Dedifferentiated amniotic fluid mesenchymal stem cell (primary cell): Measurements from ENCODE around the gene EIF4H.
"Not testable (repeated sequence)": the region's sequence is repeated elsewhere in the genome, so short reads cannot be mapped to it uniquely, and the experiment has no call there.

Experiments
- DNase-seq: peaks from one replicate; pipeline ENCODE4 v3.0.0-alpha.2; 2016; ENCODE audit errors: extremely low spot score

The EIF4H gene

DNA sequence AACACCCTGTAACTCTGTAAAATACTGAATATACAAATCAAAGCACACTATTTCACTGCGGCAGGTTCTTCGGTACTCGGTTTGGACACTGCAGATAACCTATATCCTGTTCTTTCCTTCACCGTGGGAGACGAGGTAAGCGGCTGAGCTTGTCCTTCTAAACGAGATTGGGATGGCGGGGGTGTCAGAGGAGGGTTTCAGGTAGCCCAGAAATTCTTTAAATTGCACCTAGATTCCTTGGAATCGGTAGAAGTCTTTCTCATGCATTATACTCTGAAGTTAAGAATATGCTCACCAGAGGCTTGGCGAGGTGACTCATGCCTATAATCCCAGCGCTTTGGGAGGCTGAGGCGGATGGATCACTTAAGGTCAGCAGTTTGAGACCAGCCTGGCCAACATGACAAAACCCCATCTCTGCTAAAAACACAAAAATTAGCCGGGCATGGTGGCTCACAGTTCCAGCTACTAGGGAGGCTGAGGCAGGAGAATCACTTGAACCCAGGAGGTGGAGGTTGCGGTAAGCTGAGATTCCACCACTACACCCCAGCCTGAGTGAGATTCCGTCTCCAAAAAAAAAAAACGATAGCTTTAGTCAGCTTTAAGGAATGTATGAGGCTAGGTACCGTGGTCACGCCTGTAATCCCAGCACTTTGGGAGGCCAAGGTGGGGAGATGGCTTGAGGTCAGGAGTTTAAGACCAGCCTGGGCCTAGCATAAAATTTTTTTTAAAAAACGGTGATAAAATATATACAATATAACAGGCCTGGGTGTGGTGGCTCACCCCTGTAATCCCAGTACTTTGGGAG lies 25.6 kb downstream of the EIF4H start:
- no peak for DNase-seq

DNA sequence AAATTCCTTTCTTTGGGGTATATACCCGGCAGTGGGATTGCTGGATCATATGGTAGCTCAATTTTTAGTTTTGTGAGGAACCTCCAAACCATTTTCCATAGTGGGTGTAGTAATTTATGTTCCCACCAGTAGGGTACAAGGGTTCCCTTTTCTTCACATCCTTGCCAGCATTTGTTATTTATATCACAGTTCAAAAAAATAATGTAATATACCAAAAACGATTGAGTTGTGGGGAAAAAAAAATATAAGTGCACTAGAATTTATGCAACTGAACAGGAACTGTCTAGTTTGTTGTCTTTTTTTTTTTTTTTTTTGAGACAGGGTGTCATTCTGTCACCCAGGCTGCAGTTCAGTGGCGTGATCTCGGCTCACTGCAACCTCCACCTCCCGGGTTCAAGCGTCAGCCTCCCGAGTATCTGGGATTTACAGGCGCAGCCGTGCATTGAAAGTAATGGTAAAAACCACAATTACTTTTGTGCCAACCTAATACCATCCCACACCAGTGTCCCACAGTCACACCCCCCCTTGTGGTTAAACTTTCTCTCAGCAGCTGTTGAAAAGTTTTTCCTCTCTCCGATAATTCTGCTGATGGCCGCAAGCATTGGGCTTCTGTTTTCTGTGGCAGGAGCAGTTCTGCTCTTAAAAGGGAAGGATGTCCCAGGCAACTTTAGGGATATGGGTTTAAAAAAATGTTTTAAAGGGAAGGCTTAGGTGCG lies 28.8 kb downstream of the EIF4H start:
- peak; percentile 26 for DNase-seq

DNA sequence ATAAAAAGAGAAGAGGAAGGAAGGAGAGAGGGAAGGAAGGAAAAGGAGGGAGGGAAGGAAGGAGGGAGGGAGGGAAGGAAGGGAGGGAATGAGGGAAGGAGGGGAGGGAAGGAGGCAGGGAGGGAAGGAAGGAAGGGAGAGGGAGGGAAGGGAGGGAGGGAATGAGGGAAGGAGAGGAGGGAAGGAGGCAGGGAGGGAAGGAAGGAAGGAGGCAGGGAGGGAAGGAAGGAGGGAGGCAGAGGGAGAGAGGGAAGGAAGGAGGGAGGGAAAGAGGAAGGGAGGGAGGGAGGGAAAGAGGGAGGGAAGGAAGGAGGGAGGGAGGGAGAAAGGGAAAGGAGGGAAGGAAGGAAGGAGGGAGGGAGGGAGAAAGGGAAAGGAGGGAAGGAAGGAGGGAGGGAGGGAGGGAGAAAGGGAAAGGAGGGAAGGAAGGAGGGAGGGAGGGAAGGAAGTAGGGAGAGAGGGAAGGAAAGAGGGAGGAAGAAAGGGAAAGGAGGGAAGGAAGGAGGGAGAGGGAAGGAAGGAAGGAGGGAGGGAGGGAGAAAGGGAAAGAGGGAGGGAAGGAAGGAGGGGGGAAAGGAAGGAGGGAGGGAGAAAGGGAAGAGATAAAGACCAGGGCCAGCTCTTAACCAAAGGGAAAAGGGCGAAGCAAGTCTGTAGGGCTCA lies 29.9 kb downstream of the EIF4H start:
- no peak for DNase-seq

DNA sequence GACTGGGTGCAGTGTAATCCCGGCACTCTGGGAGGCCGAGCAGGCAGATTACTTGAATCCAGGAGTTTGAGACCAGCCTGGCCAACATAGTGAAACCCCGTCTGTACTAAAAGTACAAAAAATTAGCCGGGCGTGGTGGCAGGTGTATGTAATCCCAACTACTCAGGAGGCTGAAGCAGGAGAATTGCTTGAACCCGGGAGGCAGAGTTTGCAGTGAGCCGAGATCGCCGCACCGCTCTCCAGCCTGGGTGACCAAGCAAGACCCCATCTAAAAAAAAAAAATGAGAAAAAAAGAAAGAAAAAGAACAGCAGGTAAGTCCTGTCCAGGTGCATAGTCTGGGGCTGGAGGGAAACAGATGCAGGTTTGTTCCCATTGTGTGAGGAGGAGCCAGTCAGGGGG lies 31.9 kb downstream of the EIF4H start:
- DNase-seq: not testable (repeated sequence)

DNA sequence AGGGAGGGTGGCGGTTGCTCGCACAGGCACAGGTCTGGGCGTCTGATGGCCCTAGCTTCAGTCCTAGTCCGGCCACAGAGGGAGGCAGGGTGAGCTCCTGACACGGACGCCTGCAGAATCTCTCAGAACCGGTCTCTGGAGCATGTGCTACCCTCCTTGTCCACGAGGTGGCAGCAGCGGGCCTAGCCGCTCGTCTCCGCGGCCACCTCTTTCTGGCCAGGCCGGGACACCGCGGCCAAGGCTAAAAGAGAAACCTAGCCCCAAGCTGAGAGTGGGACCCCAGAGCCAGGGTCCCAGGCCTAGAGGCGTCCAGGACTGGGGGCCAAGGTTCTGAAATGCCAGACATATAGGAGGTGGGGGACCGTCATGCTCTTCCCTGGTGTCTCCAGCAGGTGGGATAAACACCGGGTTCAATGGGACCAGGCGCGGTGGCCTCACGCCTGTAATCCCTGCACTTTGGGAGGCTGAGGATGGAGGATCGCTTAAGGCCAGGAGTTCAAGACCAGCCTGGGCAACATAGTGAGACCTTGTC lies 32.5 kb downstream of the EIF4H start:
- peak; percentile 60 for DNase-seq

DNA sequence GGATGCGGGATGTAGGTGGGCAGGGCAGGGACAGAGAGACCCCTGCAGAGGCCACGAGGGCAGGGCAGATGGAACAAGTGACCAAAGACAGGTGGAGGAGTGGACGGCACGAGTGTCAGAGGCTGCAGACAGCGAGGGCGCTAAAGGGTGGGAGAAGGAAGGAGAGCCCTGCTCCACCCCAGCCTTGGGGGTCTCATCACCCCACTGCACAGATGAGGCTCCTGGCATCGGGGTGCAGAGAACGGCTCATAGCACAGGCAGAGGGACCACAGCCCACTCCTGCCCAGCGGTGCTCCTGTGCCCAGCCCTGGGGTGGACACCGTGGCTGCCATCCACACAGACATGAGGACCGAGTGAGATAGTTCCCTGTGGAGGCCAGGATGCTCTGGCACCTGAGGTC lies 33.4 kb downstream of the EIF4H start:
- no peak for DNase-seq

DNA sequence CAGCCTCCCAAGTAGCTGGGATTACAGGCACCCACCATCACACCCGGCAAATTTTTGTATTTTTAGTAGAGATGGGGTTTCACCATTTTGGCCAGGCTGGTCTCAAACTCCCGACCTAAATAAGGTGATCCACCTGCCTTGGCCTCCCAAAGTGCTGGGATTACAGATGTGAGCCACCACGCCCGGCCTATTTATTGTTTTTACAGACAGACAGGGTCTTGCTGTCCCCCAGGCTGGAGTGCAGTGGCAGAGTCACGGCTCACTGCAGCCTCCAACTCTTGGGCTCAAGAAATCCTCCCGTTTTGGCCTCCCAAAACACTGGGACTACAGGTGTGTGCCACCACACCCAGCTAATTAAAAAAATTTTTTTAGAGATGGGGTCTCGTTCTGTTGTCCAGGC lies 34.1 kb downstream of the EIF4H start:
- DNase-seq: not testable (repeated sequence)

DNA sequence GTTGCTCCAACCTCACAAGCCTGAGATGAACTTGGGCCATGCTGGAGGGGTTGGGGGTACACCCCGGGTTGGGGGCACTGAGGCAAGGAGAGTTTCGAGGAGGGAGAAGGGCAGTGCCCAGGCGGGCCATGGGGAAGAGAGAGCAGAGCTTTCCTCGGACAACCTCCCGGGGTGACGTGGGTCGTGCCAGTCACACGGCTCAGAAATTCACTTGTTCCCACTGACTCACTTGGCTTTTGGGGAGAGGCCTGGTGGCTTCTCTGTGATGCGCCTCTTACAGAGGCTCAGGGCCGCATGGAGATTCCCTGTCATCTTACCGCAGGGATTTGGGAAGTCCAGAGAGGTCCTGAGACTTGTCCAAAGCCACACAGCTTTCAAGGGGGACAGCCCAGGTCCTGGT lies 38.5 kb downstream of the EIF4H start:
- no peak for DNase-seq

DNA sequence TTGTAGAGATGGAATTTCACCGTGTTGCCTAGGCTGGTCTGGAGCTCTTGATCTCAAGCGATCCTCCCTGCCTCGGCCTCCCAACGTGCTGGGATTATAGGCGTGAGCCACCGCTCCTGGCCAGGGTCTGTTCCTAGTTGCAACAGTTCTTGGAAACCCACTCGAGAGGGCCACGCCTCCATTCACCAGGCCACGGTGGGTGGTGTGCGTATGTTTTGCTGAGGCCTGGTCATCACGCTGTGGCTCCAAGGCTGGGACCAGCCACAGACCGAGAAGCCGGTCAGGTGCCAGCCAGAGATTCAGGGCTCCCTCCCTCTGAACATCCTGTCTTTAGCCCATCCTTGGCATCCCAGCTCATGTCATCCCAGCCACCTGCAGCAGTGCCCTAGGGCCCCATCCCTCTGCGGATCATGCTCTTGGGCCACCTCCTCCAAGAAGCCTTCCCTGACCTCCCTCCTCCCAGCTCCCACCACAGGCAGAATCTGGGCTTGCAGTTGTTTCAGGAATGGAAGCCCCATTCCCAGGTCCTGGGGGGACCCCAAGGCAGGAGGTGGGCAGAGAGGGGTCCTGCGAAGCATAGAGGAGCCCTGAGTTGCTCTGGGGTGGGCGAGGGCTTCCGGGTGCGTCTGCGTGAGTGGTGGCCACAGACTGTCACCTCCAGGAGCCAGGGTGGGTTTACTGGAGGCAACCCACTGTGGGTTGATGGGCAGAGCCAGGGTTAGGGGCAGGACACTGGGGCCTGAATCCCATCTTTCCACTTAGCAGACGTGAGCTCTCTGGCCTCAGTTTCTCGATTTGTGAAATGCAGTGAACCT lies 40.9 kb downstream of the EIF4H start:
- no peak for DNase-seq

DNA sequence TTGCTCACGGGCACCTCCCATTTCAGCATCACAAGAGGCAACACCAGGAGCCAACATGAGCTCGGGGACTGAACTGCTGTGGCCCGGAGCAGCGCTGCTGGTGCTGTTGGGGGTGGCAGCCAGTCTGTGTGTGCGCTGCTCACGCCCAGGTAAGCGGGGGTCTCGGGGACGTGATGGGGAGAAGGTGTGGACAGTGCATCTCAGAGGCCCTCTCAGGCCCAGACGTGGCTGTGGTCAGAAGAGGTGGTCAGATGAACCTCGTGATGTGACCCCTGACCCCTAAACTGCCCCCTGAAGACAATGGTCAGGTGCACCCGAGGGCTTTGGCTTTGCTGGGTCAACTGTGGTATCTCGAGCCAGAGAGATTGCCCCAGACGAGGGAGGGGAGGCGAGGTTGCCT lies 41.8 kb downstream of the EIF4H start:
- no peak for DNase-seq

DNA sequence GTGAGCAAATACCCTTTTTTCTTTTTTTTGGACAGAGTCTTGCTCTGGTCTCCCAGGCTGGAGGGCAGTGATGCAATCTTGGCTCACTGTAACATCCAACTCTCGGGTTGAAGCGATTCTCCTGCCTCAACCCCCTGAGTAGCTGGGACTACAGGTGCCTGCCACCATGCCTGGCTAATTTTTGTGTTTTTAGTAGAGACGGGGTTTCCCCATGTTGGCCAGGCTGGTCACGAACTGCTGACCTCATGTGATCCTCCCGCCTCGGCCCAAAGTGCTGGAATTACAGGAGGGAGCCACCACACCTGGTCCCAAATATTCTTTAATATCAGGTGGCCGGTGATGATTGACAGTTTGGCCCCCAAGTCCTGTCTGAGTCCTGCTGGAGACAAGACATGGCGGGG lies 42.2 kb downstream of the EIF4H start:
- no peak for DNase-seq

DNA sequence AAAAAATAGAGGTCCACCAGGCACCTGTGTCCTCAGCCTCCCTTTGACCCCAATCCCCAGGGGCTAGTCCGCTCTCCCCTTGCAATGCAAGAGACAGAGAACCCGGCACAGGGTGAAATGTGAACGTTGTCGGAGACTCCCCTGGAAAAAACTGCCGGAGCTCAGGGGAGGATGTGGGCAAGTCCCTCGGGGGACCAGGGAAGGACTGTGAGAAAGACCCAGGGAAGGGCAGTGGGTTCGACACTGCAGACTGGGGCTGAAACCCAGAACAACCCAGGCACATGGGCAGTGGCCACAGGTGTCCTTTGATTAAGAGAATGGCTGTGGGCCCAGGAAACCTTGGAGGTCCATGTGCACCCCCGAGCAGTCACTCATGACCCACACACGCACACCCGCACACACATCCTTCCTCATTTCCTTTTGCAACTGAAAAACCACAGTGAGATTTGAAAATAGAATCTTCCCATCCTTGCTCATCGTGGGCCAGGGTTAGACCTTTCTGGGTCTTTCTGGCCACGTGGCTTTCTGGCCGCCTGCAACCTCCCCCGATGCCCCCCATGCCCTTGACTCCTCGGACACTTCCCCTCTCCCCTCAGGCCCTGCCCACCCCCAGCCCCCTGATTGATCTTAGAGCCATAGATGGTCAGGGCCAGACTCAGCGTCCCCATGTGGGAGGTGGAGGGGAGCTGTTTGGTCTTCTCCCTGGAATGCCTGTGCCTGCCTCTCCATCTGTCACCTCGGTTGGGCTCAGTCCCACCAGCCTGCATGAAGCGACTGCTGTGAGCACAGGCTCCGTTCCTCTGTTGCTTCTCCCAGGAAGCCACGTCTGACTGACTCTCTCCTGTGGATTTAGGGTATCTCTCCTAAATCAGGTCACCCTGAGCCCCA lies 43.5 kb downstream of the EIF4H start:
- DNase-seq: no peak

DNA sequence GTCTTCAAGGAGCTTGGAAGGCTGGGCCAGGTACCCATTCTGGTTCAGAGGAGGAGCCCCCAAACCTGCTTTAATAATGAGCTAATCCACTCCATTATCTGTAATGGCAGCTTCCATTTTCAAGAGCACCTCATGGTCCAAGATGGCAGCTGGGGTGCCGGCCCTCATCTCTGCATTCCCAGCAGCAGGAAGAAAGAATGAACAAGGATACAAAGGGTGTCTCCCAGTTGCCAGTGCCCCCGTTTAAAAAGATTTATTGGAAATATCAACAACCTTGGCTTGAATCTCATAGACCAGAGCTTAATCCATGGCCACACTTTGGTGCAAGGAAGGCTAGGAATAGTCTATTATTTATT lies 44.2 kb downstream of the EIF4H start:
- no peak for DNase-seq

DNA sequence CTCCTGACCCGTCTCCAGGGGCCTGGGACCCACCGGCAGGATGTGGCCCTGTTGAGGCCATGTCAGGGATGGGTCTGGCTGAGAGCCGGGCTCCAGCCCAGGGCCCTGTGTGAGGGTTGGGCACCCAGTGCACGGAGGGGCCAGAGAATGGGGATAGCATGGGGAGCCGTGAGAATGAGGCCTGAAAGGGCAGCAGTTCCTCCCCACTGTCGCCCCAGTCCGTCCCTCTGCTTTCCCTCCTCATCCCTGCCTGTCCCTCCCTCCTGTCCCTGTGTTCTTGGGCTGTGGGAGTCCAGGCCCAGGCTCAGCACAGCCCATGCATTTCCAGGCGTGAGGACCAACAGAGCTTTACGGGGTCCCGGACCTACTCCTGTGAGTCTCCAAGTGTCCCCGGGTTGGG lies 45.3 kb downstream of the EIF4H start:
- DNase-seq: no peak

DNA sequence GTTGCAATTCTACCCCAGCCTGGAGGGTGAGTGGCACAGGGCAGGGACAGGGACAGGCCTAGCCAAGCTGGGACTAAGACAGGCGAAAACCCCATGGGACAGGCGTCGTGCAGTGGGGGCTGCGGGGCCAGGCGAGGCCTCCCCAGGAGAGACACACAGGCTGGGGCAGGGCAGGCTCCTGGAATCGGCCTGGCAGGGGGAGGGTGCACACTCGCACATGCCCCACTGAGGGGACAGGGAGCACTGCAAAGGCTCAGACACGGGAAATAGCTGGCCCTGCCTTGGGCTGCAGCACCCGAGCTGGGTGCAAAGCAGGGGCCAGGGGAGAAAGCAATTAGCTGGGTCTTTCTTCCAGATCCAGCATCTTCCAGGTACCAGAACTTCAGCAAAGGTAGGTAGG lies 46.1 kb downstream of the EIF4H start:
- no peak for DNase-seq

DNA sequence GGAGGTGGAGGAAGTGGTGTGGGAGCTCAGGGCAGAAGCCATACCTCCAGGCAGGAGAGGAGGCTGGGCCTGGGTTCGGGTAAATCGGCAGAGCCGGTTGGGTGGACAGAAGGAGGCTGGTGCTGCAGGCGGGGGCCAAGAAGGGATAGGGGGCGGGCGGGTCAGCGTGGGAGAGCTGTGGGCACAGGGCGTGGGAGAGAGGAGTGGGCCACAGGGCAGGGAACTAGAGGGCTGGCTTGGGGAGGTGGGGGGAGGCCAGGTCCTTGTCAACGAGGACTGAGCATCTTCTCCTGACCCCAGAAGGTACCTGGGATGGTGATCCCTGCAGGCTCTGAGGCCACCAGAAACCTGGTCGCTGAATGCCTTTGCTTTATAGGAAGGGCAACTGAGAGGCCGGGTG lies 47.6 kb downstream of the EIF4H start:
- no peak for DNase-seq

DNA sequence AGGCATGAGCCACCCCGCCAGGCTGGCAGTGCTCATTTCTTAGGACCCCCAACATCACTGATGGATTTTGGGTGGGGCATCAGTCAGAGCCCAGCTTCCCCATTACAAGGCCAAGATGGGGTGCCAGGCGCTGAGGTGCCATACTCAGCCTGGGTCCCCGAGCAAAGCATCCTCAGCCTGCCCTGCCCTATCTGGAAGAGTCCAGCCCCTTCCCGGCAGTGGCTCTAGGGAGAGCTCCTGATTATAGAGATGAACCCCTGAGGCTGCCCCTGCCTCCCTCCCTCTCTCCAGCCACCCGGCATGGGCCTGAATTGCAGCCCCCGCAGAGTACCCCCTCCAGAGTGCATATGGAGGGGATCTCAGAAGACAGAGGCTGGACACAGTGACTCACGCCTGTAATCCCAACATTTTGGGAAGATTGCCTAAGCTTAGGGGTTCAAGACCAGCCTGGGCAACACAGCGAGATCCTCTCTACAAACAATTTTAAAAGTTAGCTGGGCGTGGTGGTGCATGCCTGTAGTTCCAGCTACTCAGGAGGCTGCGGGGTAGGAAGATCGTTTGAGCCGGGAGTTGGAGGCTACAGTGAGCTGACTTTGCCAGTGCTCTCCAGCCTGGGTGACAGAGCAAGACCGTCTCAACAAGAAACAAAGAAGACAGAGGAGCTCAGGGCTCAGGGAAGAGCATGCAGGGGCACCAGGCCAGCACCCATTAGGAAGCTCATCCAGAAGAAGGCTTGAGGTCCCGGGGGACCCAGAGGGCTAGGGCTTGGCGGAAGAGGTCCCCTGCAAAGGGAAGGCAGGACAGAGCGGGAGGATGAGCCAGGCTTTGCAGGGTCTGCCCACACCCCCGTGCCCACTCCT lies 48.9 kb downstream of the EIF4H start:
- no peak for DNase-seq

DNA sequence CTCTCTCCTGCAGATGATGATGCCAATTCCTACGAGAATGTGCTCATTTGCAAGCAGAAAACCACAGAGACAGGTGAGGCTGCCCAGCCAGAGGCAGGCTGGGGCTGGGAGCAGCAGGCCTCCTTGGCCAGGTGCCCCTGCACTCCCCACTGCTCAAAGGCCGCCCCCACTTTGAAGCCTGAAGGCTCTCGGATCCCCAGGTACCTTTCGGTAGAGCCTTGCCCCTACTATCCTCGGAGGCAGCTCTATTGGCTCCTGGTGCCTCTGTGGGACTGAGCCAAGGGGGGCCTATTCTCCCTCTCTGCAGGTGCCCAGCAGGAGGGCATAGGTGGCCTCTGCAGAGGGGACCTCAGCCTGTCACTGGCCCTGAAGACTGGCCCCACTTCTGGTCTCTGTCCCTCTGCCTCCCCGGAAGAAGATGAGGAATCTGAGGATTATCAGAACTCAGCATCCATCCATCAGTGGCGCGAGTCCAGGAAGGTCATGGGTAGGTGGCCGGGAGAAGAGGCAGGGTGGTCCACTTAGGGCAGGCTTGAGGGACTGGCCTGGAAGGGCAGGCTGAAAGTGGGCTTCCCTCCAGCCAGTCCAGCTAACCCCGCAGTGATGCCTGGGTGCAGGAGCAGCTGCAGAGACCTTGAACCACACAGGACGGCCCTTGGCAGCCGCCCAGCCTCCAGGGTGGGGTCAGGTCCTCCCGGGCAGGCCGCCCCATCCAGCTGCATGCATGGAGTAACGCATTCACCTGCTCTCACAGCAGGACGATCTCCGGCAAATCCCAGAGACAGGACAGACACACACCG lies 49.8 kb downstream of the EIF4H start:
- no peak for DNase-seq

DNA sequence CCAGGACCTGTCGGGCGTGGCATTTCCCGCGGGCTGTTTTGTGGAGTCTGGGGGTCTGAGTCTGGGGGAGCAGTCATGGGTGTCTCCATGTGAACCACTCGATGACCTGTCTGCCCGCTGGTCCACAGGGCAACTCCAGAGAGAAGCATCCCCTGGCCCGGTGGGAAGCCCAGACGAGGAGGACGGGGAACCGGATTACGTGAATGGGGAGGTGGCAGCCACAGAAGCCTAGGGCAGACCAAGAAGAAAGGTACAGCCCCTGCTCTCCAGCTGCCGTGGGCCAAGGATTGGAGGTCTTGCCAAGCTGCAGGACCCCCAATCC lies 50.3 kb downstream of the EIF4H start:
- no peak for DNase-seq
